HG02588 (cell line): ENCODE data around the gene YOD1.
A peak's percentile ranks its signal among the peaks of the same experiment; 100 is the strongest.

ENCODE experiments used
- ATAC-seq: cut with Tn5 transposase; IDR thresholded peaks from one replicate; pipeline ENCODE4 v1.9.1; 2021; ENCODE audit warnings: mild to moderate bottlenecking, moderate library complexity; ENCODE audit not compliant: unreplicated experiment

Gene YOD1

DNA sequence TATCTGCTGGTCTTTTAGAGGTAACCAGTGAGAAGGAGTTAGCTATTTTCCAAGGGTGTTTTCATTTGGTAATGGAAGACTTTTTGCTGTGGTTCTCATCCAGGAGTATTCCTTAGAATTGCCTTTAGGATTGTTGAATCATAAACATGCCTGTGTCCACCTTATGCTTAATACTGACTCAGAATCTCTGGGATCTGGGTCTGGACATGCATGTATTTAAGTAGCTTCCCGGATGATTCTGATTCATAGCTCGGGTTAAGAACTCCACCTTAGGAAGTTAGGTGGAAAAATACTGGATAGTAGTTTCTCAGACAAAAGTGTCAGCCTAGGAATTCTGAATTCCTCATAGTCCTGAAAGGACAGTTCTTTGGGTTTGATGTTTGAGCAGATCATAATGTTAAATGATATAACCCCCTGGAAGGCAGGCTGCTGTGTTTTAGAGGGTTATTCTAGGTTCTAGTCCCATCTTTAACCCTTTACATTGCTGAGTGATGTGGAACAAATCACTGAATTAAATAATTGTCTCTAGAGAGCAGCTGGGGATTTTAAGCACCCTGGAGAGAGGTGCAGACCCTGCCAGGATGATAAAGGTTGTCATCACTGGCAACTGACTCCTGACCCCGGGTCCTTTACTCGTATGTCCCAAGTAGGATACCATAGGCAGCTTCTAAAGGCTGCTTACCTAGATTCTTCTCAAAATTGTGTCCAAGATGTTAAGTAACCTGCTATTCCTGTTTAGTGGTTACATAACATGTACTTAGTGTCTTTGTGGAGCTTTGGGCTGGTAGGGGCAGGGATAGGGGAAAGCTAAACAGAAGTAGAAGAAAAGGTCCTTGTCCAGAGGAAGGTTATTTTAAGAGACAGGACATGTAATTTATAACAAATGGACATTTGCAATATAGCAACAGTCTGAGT is 23.2 kb upstream of the YOD1 start:
- no peak for ATAC-seq

DNA sequence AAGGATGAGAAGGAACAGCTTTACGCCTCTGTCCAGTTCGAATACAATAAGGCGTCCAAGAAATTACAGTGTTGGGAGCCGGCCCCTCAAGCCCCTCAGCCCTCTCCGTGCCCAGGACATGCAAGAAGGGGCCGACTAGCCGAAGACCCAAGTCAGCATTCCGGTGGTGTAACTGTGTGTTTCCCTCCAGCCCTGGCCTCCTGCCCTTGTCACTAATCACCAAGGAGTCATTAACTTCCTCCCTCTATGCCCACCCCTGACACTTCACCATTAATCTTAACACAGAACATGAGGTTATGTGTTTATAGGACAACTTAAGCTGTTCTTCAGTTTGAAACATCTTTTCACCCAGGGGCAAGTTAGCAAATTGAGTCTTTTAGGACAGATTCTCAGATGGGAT is 21.2 kb upstream of the YOD1 start:
- no peak for ATAC-seq

DNA sequence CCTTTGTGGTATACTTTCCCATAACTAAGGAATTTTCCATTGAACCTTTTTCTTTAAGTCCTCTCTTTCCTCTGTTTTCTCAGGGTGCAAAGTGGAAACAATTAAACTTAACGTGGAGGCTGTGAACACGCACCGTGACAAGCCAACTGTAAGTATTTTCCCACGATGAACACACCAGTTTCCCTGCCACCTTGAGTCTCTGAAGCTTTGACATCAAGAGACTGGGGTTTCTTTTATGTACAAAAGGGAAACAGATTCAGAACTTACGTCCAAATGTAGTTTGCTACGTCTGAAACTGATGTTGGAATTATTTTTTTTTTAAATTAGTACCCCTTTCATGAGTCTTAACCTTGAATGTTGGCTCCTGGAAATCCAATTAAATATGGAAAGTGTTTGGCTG is 20.4 kb upstream of the YOD1 start:
- no peak for ATAC-seq

DNA sequence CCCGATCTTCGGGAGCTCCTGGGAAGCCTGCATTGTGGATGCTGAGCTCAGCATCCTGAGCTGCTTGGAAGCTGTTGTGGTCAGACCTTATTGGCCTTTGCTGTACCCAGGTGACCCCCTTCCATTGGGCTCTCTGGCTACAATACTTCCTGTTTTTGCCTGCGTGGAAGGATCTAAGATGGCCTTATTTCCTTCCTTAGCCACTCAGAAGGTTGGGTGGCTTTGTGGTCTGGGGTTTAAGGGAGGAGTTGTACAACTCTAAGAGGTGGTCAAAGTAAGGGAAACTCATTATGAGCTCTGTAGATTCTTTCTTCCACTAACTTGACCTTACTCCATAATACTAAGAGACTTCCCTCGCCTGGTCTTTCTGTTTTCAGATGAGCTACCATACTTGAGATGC is 19.8 kb upstream of the YOD1 start:
- no peak for ATAC-seq

DNA sequence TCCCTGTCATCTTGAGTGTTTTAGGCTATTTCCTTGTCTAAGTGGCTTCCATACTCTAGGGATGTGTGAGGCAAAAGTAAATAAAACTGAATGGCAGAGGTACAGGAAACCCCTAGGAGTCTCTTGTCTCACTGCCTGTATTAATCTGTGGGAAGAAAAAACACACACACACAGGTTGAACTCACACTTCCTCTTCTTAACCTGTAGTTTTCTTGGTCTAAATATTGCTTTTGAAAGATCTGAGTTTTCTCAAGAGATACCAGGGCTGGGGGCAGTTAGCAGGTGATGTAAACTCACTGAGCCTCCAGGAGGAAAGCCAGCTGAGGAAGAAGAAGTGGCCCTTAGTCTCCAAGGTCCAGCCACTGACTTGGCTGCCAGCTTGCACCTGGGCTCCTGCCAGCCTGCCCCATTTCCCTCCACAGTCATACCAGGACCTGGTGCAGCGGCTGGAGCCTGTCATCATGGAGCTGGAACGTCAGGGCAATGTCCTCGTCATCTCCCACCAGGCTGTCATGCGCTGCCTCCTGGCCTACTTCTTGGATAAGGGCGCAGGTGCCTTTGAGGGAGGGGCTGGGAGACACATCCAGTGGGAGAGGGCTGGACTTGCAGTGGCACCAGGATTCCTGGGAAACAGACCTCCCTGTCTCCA is 19.0 kb upstream of the YOD1 start:
- peak; percentile 62 for ATAC-seq

DNA sequence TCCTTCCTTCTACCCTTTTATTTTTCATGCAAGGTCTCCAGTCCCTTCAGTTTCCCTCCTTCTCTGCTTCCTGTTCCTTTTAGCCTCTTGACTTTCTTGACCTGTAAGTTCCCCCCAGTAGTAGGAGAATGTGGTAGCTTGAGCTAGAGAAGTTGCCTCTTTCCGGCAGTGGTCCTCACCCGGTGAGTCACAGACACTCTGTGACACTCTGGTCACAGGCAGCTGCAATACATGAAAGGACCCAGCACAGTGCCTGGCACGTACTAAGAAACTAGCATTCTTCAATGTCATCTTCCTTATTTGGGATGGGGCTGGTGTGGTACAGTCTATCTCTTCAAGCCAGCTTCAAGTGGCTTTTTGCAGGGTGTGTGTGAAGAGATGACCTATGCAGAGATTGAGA is 18.1 kb upstream of the YOD1 start:
- no peak for ATAC-seq

DNA sequence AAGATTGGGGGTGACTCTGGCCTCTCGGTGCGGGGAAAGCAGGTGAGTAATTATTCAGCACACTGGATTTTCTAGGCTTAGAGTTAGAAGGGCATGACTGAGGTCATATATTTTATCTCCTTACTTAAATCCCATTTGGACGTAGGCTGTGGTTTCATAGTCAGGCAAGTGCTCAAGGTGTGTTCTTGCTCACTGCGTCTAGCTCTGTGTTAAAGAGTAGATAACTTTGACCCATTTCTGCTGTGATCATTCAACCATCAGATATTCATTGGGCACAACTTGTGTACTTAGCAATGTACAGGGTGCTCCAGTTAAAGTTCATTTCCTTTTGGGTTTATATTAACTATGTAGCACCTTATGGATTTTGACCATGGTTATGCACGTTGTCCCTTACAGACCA is 16.7 kb upstream of the YOD1 start:
- no peak for ATAC-seq

DNA sequence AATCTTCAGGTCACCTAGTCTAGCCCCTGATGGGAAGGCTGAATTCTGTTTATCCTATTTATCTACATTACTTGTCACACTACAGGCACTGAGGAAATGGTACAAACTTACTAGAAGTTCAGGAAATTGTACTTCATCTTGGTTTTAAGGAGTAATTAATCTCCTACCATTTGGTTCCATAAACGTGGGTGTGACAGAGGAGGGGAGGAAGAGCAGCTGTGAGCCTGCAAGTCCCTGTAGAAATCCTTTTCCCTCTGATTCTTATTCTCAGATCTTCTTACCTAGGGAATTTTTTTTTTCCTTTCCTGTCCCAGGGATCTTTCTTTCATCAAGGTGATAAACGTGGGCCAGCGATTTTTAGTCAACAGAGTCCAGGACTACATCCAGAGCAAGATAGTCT is 16.2 kb upstream of the YOD1 start:
- no peak for ATAC-seq

DNA sequence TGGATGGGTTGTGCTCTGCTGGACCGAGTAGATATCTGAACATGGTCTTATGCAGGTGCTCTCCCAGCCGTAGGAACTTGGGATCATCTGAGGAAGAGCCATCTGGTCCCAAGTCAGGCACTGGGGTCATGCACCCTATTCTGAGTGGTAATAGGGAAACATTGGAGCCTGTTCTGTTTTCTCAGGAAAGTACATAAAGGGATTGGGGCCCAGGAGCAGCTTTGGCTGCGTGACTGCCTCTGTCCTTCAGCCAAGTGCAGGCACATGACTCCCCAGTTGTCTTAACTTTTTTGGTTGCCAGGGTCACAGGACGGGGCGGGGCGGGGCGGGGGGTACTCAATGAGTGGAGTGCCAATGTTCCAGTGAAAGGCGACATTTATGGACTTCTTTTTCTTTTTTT is 13.6 kb upstream of the YOD1 start:
- ATAC-seq = no peak

DNA sequence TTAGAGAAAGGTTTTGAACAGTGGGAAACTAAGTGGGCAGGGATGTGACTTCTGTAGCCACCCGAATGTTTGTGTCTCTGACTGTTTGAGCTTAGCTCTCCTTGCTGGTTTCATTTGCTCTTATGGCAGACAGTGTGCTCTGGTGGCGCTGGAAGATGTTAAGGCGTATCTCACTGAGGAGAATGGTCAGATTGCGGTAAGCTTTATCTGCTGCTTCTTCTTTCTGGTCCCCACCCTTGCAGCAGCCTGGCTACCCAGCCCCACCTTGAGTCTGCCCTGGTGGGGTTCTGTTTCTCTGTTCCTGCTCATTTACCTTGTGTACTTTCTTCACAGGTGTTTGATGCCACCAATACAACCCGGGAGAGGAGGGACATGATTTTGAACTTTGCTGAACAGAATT is 12.0 kb upstream of the YOD1 start:
- no peak for ATAC-seq

DNA sequence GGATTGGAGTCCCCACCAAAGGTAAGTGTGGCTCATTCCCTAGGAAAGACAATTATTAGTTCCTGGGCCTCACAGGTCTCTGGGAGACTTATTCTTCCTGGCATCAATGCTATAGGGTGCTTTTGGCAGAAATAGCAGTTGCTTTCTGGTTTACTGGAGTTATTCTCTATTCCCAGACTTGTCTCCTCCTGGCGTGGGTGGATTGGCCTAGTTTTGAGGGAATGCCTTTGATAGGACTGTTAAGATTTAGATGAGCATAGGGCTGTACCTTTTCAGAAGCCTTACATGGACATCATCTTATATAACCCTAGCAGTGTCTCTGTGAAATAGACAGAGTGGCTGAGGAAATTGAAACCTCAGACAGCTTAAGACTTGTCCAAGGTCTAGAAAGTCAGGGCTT is 11.1 kb upstream of the YOD1 start:
- ATAC-seq = no peak

DNA sequence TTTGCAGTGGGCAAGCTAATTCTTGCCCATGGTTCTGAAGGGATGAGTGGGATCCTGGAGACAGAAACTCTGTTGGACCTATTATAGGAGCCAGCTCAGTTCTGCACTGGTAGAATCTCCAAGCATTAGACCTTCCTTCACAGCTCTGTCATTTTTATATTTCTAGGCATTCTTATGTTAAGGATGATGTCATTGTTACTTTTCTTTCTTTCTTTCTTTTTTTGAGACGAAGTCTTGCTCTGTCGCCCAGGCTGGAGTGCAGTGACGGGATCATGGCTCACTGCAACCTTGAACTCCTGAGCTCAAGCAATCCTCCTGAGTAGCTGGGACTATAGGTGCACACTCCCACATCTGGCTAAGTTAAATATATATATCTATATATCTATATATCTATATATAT is 9.6 kb upstream of the YOD1 start:
- no peak for ATAC-seq

DNA sequence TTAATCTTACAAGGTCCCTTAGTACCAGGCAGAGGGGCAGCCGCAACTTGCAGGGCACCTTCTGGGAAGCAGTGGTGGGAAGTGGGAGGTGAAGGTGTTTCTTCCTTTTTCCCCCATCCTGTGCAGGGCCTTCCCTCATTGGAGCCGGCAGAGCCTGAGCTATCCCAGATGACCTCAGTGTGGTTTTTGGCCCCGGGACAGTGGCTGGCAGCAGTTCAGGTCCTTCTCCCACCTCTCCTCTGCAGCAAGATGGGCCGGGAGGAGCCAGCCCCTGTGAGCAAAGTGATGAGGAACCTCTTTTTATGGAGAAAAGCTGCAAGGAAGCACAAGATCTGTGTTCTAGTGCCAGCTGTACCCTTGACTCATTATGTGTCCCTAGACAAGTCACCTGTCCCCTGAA is 8.9 kb upstream of the YOD1 start:
- ATAC-seq = no peak

DNA sequence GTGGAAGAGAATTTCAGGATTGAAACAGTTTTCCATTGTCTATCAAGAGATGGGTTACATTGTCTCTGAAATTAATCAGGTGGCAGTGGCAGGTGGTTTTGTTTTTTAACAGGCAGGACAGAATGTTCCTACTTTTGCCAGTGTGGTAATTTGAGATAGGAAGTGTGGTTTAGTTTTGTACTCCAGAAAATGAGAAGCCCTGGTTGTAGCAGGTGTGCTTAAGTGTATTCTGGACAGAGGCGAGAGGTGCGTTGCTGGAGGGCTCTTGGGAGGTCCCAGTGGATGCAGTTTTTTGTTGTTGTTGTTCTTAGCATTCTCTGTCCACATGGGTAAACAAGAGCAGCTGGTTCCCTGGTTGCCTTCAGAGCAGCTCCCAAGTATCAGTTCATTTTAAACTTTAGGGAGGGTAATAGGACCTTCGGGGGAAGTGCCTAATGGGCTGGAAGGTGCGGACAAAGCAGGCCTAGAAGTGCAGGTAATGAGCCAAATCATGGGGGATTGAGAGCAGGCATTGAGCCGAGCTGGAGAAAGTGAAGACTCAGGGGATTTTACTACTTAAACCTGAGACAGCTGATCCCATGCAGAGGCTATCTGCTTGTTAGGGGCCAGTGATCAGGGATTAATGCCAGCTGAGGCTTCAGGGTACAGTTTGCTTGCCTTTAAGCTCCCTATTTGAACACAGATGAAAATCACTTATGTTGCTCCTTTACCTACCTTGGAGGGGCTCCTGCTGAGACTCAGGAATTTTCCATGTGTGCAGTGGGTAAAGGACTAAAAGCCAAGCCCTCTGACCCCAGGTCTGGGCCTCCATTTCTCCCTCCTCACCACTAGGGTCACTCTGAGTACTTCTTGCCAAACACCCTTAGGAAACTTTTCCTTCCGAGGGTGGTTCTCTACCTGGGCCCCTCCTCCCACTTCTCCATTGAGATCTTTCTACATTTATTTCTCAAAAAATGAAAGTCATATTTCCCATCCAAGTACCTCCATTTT is 8.2 kb upstream of the YOD1 start:
- ATAC-seq = no peak

DNA sequence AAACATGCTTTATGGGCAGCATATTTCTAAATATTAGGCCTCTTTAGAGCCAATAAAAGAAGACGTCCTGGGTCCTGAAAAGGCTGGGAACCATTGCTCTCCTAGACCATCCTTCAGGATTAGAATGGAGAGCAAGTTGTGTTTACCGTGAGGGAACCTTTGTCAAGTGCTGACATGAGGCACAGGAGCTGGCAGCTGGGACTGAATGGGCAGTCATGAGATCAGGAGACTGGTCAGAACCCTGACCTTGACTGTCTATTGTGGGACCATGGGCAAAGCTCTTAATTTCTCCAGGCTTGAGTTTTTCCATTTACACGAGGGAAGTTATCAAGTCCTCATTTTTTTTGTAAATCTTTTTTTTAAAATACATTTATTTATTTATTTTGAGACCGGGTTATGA is 7.2 kb upstream of the YOD1 start:
- no peak for ATAC-seq

DNA sequence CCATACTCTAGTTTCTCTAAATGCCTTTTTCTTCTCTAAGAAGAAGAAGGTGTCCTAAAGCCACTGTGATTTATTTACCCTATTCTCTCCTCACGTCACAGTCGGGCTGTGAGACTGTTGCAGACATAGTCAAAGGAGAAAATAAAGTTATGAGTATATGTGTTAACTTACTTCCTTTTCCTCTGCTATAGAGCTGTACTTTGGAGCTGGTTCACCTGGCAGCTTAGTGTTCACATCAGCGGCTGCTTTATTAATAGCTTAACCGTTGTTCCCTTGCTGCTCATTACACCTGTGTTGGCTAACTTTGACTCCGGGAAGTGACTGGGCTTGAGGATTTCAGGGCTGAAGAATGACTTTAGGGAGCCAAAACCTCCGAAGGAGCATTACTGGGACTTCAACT is 5.7 kb upstream of the YOD1 start:
- no peak for ATAC-seq

DNA sequence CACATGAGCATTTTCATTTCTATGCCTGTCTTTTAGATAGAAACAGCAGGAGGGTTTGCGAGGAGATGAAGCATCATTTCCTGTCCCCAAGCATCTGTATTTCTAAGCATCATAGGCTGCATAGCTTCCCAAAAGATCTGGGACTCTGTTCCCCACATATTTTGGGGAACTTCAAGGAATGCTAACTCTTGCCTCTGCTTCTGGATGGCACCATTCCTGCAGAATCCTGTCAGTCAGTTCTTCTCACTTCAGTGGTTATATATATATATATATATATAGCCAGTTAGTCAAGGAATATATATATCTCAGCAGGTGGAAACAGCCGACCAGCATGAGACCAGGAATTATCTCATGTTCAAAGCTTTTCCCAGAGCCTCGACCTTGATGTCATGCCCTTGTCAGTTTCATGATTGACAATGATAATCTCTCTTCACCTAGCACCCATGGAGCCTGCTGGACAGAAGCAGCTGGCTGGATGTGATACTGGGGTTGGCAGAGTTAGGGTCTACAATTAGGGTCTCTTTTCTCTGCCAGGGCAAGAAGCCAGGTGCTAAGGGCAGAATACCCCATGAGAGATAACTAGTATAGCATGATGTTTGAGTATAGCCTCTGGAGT is 4.5 kb upstream of the YOD1 start:
- no peak for ATAC-seq

DNA sequence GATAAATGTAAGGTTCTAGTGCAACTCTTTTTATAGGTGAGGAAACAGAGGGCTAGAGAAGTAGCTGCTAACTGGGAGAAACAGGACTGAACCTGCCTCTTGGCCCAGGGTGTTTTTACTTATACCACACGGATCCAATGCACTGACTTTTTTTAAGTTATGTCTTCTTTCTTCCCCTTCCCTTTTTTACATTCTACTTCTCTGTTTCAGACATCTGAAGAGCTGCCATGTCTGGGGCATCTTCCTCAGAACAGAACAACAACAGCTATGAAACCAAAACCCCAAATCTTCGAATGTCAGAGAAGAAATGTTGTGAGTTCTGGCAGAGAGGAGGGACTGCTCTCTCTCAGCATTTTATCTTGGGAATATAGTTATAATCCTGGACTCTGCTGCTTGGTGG is 3.5 kb upstream of the YOD1 start:
- ATAC-seq = no peak

DNA sequence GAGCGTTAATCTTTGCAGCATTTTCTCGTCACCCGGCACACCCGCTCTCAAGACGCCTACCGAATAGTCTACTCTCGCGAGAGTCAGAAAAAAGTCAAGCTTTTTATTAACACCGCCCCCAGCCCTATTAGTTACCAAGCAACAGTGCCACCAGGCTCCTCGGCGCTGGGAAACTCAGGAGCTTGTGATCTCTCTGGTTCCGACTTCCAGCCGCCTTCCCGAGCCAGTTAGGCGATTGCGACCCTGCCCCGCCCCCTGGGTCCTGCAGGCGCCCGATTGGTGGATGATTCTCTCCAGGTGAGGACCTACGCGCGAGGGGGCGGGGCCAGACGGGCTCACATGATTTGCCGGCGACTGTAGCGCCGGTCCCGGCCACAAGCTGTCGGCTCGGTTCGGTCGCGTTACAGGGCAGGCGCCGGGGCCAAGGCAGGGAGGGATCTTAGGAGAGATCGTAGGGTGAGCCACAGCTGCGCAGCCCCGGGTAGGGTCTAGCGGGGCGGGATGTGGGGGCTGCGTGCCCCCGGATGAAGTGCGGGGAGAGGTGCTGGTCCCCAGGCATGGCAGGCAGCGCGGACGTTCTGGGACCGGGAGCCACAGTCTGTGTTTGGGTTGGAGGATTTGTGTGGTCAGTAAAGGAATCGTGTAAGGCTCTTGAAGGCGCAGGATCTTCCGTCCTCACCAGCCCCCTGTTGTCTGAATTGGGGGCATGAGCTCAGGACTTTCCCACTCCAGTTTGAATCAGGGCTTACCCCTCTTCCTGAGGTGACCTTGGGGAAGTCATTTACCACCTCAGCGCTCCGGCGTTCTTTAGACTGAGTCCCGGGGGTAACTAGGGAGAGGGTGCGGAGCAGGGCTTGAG is 2.1 kb upstream of the YOD1 start, which contains the start of gene PFKFB2:
PFKFB2 (plus strand) TSS at position 365 of the 859 bp plus-strand sequence. CDS start 1,443 bp downstream, outside the sequence.
- peak; percentile 75 for ATAC-seq
